ENCODE results near the gene NELFCD. TPM values are rescaled to one million over a fixed set of nuclear protein-coding genes. Genes with fewer than 3 reads are reported as not detected.

The NELFCD gene
- total and polyA plus RNA-seq, 4 experiments from 2014 or later, result 72.6 to 93.3 (median 82.8) TPM

DNA sequence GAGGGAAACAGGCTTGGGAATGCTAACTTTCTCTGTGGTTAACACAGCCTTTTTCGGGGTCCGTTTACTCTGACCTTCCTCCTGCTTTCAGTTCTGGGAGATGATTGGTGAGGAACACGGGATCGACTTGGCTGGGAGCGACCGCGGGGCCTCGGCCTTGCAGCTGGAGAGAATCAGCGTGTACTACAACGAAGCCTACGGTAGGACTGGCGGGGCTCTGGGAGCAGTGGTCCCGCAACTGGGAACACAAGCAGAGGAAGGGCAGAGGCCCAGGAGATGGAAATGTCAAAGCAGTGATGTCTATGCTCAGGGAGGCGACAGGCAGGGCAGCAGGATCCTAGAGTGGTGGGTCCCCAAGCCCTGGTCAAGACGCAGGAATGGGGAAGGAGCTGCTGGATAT, 41.7 kb downstream of the NELFCD start:
- H3K4me1 Mint-ChIP-seq, result peaks cover 19 to 35% (median 24%) of the 10 kb centered on the region in 4 donors
- intact Hi-C loops (cut with micrococcal nuclease), result no loop called here
- ChIA-PET POLR2A (ENCODE audit: partially characterized antibody) (interaction anchor here (1.0 kb wide), 1 partner anchor 9 kb away, joined by 4 read pairs; the partner anchor contains the start of gene ATP5F1E), CTCF (ENCODE audit: partially characterized antibody) (no interaction called here)
- no peaks in the 10 kb centered on the region for H3K27me3 Mint-ChIP-seq
- H3K36me3 ChIP-seq (ENCODE audit: insufficient read depth, low read length), result peaks cover 58% of the 10 kb centered on the region
- no peak overlapping the region for H3K4me3 Mint-ChIP-seq
- no peak overlapping the region for H3K27ac ChIP-seq (ENCODE audit: low read depth, low read length)
- H3K4me1 ChIP-seq (ENCODE audit: insufficient read depth, low read length), result peaks cover 18% of the 10 kb centered on the region
- no peak for DNase-seq
- H3K36me3 Mint-ChIP-seq, result peaks cover 44 to 55% of the 10 kb centered on the region in 2 donors
- H3K9me3 ChIP-seq (ENCODE audit: control insufficient read depth in 1 of 2, low read length in 2 of 2), result no peaks in the 10 kb centered on the region
- H3K27me3 ChIP-seq (ENCODE audit: insufficient read depth, low read length), result no peaks in the 10 kb centered on the region
- H3K4me3 ChIP-seq (ENCODE audit: low read length in 2 of 2), result no peak overlapping the region
- H3K9me3 Mint-ChIP-seq, result no peaks in the 10 kb centered on the region
- peak overlapping the region in 1 of 7 donors; percentile 19 for H3K27ac Mint-ChIP-seq

DNA sequence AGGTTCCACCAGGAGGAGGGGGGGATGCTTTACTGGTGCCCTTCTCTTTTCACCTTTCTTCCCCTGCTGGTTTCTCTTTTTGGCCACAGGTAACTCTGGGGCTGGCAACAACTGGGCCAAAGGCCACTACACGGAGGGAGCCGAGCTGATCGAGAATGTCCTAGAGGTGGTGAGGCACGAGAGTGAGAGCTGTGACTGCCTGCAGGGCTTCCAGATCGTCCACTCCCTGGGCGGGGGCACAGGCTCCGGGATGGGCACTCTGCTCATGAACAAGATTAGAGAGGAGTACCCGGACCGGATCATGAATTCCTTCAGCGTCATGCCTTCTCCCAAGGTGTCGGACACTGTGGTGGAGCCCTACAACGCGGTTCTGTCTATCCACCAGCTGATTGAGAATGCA, 42.6 kb downstream of the NELFCD start:
- Mint-ChIP-seq H3K36me3 (peaks cover 51 to 63% of the 10 kb centered on the region in 2 donors), H3K9me3 (no peaks in the 10 kb centered on the region), H3K27ac (peak overlapping the region in 1 of 7 donors; percentile 18), H3K4me3 (no peak overlapping the region), H3K4me1 (peaks cover 24 to 41% (median 31%) of the 10 kb centered on the region in 4 donors), H3K27me3 (no peaks in the 10 kb centered on the region)
- CTCF ChIA-PET (ENCODE audit: partially characterized antibody), result no interaction called here
- no peak for DNase-seq
- Histone ChIP-seq H3K36me3 (ENCODE audit: insufficient read depth, low read length) (peaks cover 62% of the 10 kb centered on the region), H3K27me3 (ENCODE audit: insufficient read depth, low read length) (no peaks in the 10 kb centered on the region), H3K4me3 (ENCODE audit: low read length in 2 of 2) (no peak overlapping the region), H3K27ac (ENCODE audit: low read depth, low read length) (no peak overlapping the region), H3K4me1 (ENCODE audit: insufficient read depth, low read length) (peaks cover 26% of the 10 kb centered on the region), H3K9me3 (ENCODE audit: control insufficient read depth in 1 of 2, low read length in 2 of 2) (no peaks in the 10 kb centered on the region)
- POLR2A ChIA-PET (ENCODE audit: partially characterized antibody), result interaction anchor here (1.0 kb wide), 1 partner anchor 8 kb away, joined by 4 read pairs; the partner anchor contains the start of gene ATP5F1E
- intact Hi-C loops (cut with micrococcal nuclease), result no loop called here

DNA sequence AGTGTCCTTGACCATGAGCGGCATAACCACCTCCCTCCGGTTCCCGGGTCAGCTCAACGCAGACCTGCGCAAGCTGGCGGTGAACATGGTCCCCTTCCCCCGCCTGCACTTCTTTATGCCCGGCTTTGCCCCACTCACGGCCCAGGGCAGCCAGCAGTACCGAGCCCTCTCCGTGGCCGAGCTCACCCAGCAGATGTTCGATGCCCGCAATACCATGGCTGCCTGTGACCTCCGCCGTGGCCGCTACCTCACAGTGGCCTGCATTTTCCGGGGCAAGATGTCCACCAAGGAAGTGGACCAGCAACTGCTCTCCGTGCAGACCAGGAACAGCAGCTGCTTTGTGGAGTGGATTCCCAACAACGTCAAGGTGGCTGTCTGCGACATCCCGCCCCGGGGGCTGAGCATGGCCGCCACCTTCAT, 43.1 kb downstream of the NELFCD start:
- POLR2A ChIA-PET (ENCODE audit: partially characterized antibody), result interaction anchor here (0.9 kb wide), 1 partner anchor 19 kb away, joined by 3 read pairs; no protein-coding TSS in a partner anchor
- H3K36me3 Mint-ChIP-seq, result peaks cover 56 to 66% of the 10 kb centered on the region in 2 donors
- Histone ChIP-seq H3K27me3 (ENCODE audit: insufficient read depth, low read length) (no peaks in the 10 kb centered on the region), H3K9me3 (ENCODE audit: control insufficient read depth in 1 of 2, low read length in 2 of 2) (no peaks in the 10 kb centered on the region), H3K36me3 (ENCODE audit: insufficient read depth, low read length) (peaks cover 68% of the 10 kb centered on the region), H3K4me1 (ENCODE audit: insufficient read depth, low read length) (peaks cover 31% of the 10 kb centered on the region), H3K27ac (ENCODE audit: low read depth, low read length) (no peak overlapping the region), H3K4me3 (ENCODE audit: low read length in 2 of 2) (no peak overlapping the region)
- H3K9me3 Mint-ChIP-seq, result no peaks in the 10 kb centered on the region
- no peak overlapping the region for H3K4me3 Mint-ChIP-seq
- no peak overlapping the region for H3K27ac Mint-ChIP-seq
- intact Hi-C loops (cut with micrococcal nuclease), result no loop called here
- peaks cover 30 to 46% (median 35%) of the 10 kb centered on the region in 4 donors for H3K4me1 Mint-ChIP-seq
- DNase-seq, result peak in 1 of 5 donors; percentile 19
- CTCF ChIA-PET (ENCODE audit: partially characterized antibody), result no interaction called here
- no peaks in the 10 kb centered on the region for H3K27me3 Mint-ChIP-seq

DNA sequence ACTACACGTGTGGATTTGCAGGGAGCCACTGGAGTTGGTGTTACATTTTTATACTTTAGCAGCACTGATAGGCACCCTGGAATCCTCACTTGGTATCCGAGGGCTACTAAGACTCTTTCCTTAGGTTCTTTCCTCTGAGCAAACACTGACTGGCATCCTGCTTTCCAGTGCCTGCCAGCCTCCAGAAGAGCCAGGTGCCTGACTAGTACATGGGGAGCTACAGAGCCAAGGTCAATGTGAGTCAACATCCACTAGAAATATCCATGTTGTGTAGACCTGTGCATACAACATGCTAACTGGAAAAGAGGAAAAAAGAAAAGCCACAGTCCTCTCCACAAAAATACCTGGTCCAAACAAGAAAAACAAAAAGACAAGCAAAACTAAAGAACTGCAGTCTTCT, 44.0 kb downstream of the NELFCD start:
- CTCF ChIA-PET (ENCODE audit: partially characterized antibody), result interaction anchor here (1.9 kb wide), 1 partner anchor 158 kb away, joined by 4 read pairs; no protein-coding TSS in a partner anchor

DNA sequence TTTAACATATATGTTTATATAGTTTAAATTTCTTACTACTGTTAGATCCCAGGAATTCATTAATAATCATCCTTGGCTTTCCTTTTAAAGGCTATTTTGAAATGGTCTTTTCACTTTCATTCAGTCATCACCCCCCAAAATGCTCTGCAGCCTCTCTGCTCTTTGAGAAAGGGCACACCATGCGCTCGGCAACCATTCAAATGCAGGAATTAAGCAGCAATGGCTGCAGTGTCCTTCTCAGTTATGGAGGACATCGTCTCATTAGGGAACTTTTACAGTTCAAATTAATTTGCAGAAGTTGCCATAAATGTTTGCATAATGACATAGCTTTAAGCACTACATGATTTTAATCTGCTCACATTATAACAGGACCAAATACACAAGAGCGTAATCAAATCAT, 44.5 kb downstream of the NELFCD start:
- H3K36me3 ChIP-seq (ENCODE audit: insufficient read depth, low read length), result peaks cover 79% of the 10 kb centered on the region
- H3K36me3 Mint-ChIP-seq, result peaks cover 67 to 79% of the 10 kb centered on the region in 2 donors
- H3K9me3 ChIP-seq (ENCODE audit: control insufficient read depth in 1 of 2, low read length in 2 of 2), result no peaks in the 10 kb centered on the region
- no peak for DNase-seq
- intact Hi-C loops (cut with micrococcal nuclease), result no loop called here
- CTCF ChIA-PET (ENCODE audit: partially characterized antibody), result interaction anchor here (1.9 kb wide), 1 partner anchor 158 kb away, joined by 4 read pairs; no protein-coding TSS in a partner anchor
- H3K4me1 ChIP-seq (ENCODE audit: insufficient read depth, low read length), result peaks cover 45% of the 10 kb centered on the region
- H3K27ac ChIP-seq (ENCODE audit: low read depth, low read length), result no peak overlapping the region
- H3K4me3 Mint-ChIP-seq, result no peak overlapping the region
- no peaks in the 10 kb centered on the region for H3K27me3 Mint-ChIP-seq
- H3K4me1 Mint-ChIP-seq, result peaks cover 41 to 59% (median 47%) of the 10 kb centered on the region in 4 donors
- no peaks in the 10 kb centered on the region for H3K9me3 Mint-ChIP-seq
- H3K4me3 ChIP-seq (ENCODE audit: low read length in 2 of 2), result no peak overlapping the region
- POLR2A ChIA-PET (ENCODE audit: partially characterized antibody), result no interaction called here
- no peaks in the 10 kb centered on the region for H3K27me3 ChIP-seq (ENCODE audit: insufficient read depth, low read length)
- peak overlapping the region in 1 of 7 donors; percentile 42 for H3K27ac Mint-ChIP-seq

More for the DNA sequence above, 44.0 kb downstream of the NELFCD start:
- no peak overlapping the region for H3K4me3 Mint-ChIP-seq
- no peak overlapping the region for H3K27ac ChIP-seq (ENCODE audit: low read depth, low read length)
- no peaks in the 10 kb centered on the region for H3K9me3 ChIP-seq (ENCODE audit: control insufficient read depth in 1 of 2, low read length in 2 of 2)
- H3K27me3 Mint-ChIP-seq, result no peaks in the 10 kb centered on the region
- POLR2A ChIA-PET (ENCODE audit: partially characterized antibody), result interaction anchor here (0.9 kb wide), 1 partner anchor 20 kb away, joined by 3 read pairs; no protein-coding TSS in a partner anchor
- H3K27ac Mint-ChIP-seq, result peak overlapping the region in 1 of 7 donors; percentile 42
- peaks cover 37 to 55% (median 43%) of the 10 kb centered on the region in 4 donors for H3K4me1 Mint-ChIP-seq
- peaks cover 77% of the 10 kb centered on the region for H3K36me3 ChIP-seq (ENCODE audit: insufficient read depth, low read length)
- H3K4me3 ChIP-seq (ENCODE audit: low read length in 2 of 2), result no peak overlapping the region
- intact Hi-C loops (cut with micrococcal nuclease), result no loop called here
- no peaks in the 10 kb centered on the region for H3K9me3 Mint-ChIP-seq
- no peak for DNase-seq
- H3K36me3 Mint-ChIP-seq, result peaks cover 64 to 75% of the 10 kb centered on the region in 2 donors
- no peaks in the 10 kb centered on the region for H3K27me3 ChIP-seq (ENCODE audit: insufficient read depth, low read length)
- H3K4me1 ChIP-seq (ENCODE audit: insufficient read depth, low read length), result peaks cover 41% of the 10 kb centered on the region

DNA sequence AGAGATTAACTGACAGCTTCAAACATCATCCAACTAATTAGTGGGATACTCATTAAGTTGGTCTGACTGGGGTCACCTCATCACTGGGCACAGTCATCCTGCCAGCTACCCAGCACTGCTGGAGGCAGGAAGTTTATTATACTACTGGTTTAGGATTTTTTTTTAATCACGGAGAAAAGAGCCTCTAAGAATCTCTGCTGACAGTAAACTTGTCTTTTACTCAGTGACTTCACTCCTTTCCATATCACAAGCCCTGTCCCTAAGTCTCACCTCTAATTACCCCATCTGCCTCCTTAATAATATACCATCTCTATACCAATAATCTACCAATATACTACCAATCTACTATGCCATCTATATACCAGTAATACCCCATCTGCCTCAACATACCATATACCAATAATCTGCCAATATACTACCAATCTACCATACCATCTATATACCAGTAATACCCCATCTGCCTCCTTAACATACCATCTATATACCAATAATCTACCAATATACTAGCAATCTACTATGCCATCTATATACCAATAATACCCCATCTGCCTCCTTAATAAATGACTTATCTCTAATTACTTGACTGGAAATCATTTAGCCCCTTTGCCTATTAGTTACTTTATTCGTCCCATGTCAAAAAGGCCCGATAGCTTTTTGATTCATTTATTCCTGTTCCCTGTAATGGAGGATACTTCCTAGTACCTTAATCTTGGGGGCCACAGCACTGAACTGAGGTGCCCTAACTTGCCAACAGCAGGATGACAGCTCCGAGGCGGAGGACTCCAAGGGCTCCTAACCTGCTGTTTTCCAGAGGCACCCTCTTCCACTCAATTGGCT, 46.1 kb downstream of the NELFCD start:
- no peaks in the 10 kb centered on the region for H3K27me3 ChIP-seq (ENCODE audit: insufficient read depth, low read length)
- Mint-ChIP-seq H3K27me3 (no peaks in the 10 kb centered on the region), H3K4me1 (peaks cover 48 to 69% (median 57%) of the 10 kb centered on the region in 4 donors), H3K4me3 (peak overlapping the region in 5 of 8 donors; percentile 0 to 33 (median 11)), H3K27ac (peak overlapping the region in 6 of 7 donors; percentile 26 to 44 (median 36)), H3K9me3 (peaks cover 0 to 1% (median 0%) of the 10 kb centered on the region in 8 donors), H3K36me3 (peaks cover 71 to 87% of the 10 kb centered on the region in 2 donors)
- no peak for DNase-seq
- ChIA-PET CTCF (ENCODE audit: partially characterized antibody) (interaction anchor here (1.9 kb wide), 1 partner anchor 160 kb away, joined by 4 read pairs; no protein-coding TSS in a partner anchor), POLR2A (ENCODE audit: partially characterized antibody) (no interaction called here)
- H3K27ac ChIP-seq (ENCODE audit: low read depth, low read length), result no peak overlapping the region
- H3K4me3 ChIP-seq (ENCODE audit: low read length in 2 of 2), result no peak overlapping the region
- intact Hi-C loops (cut with micrococcal nuclease), result no loop called here
- no peaks in the 10 kb centered on the region for H3K9me3 ChIP-seq (ENCODE audit: control insufficient read depth in 1 of 2, low read length in 2 of 2)
- peaks cover 55% of the 10 kb centered on the region for H3K4me1 ChIP-seq (ENCODE audit: insufficient read depth, low read length)
- peaks cover 75% of the 10 kb centered on the region for H3K36me3 ChIP-seq (ENCODE audit: insufficient read depth, low read length)

DNA sequence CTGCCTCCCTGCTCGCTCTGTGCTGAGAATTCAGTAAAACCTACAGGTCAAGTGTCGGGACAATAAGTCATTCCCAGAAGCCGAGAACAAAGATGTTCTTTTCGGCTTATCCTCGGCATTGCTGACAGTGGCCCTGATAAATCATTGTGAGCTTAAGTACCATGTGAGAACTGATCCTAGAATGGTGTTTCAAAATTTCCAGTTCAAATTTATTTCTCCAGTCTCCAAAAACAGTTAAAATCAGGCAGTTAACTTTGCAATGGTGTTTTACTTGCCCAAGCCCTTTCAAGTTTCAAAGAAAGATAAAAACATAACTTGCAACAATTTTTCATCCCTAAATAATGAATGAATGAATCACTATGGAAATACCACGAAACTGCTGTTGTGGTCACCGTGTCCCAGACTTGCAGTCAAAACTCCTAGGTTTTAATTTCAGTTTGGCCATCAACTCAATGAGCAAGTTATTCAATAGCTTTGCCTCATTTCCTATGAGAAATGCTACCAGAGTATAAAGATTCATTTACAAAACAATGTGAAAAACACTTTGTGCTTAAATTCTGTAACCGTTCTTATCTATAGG, 46.8 kb downstream of the NELFCD start:
- peaks cover 69% of the 10 kb centered on the region for H3K36me3 ChIP-seq (ENCODE audit: insufficient read depth, low read length)
- no peaks in the 10 kb centered on the region for H3K9me3 ChIP-seq (ENCODE audit: control insufficient read depth in 1 of 2, low read length in 2 of 2)
- Mint-ChIP-seq H3K9me3 (peaks cover 0 to 2% (median 0%) of the 10 kb centered on the region in 8 donors), H3K27ac (peak overlapping the region in 3 of 7 donors; percentile 31 to 86 (median 44)), H3K4me3 (peak overlapping the region in 2 of 8 donors; percentile 11 to 26), H3K4me1 (peaks cover 48 to 73% (median 60%) of the 10 kb centered on the region in 4 donors), H3K36me3 (peaks cover 65 to 83% of the 10 kb centered on the region in 2 donors), H3K27me3 (no peaks in the 10 kb centered on the region)
- H3K27me3 ChIP-seq (ENCODE audit: insufficient read depth, low read length), result no peaks in the 10 kb centered on the region
- intact Hi-C loops (cut with micrococcal nuclease), result no loop called here
- ChIA-PET CTCF (ENCODE audit: partially characterized antibody) (no interaction called here), POLR2A (ENCODE audit: partially characterized antibody) (no interaction called here)
- H3K4me3 ChIP-seq (ENCODE audit: low read length in 2 of 2), result no peak overlapping the region
- no peak overlapping the region for H3K27ac ChIP-seq (ENCODE audit: low read depth, low read length)
- H3K4me1 ChIP-seq (ENCODE audit: insufficient read depth, low read length), result peaks cover 59% of the 10 kb centered on the region
- DNase-seq, result no peak

Data from CD4-positive, alpha-beta memory T cell (primary cell).